K562 (cell line): ENCODE measurements around the gene TADA2A. TPM values are rescaled to one million over a fixed set of nuclear protein-coding genes. Genes with fewer than 3 reads are reported as not detected.

Experiments
- BHLHE40 ChIP-seq: IDR thresholded peaks from 2 replicates; pipeline ENCODE4 v1.6.1; 2011; ENCODE audit warnings: low read length, improper control_type of control experiment
- CREM ChIP-seq: IDR thresholded peaks from 2 replicates; pipeline ENCODE4 v1.6.1; 2014; ENCODE audit warnings: antibody characterized with exemption, low read depth
- DNMT1 ChIP-seq: fragments of 450-650 bp; IDR thresholded peaks from 2 replicates; pipeline ENCODE4 v1.6.1; 2016; ENCODE audit warnings: antibody characterized with exemption, mild to moderate bottlenecking
- EGR1 ChIP-seq: fragments of 450-650 bp; conservative IDR thresholded peaks from 2 replicates; pipeline ENCODE4 v1.6.1; 2017; ENCODE audit warnings: mild to moderate bottlenecking
- FIP1L1 ChIP-seq: fragments of 200-400 bp; formaldehyde crosslinking; IDR thresholded peaks from 2 replicates; pipeline ENCODE4 v1.6.1; 2018; ENCODE audit warnings: mild to moderate bottlenecking, low read depth, low read length; ENCODE audit not compliant: poor library complexity, severe bottlenecking
- NFXL1 ChIP-seq: fragments of 450-650 bp; formaldehyde crosslinking; IDR thresholded peaks from 2 replicates; pipeline ENCODE4 v1.4.0; 2021; ENCODE audit warnings: mild to moderate bottlenecking
- POLR2B ChIP-seq: fragments of 450-650 bp; IDR thresholded peaks from 2 replicates; pipeline ENCODE4 v1.6.1; 2018; ENCODE audit warnings: low read depth; ENCODE audit not compliant: partially characterized antibody
- POLR3A ChIP-seq: IDR thresholded peaks from 2 replicates; pipeline ENCODE4 v1.6.1; 2011; ENCODE audit warnings: borderline replicate concordance, mild to moderate bottlenecking, moderate library complexity; ENCODE audit not compliant: insufficient read length, insufficient read depth; ENCODE audit errors: extremely low read depth
- RBM34 ChIP-seq: fragments of 200-400 bp; formaldehyde crosslinking; IDR thresholded peaks from 2 replicates; pipeline ENCODE4 v1.6.1; 2018; ENCODE audit warnings: low read length, borderline replicate concordance; ENCODE audit not compliant: insufficient read depth
- SMARCA4 ChIP-seq: fragments of 450-650 bp; IDR thresholded peaks from 2 replicates; pipeline ENCODE4 v1.6.1; 2016
- STAT5A ChIP-seq: IDR thresholded peaks from 2 replicates; pipeline ENCODE4 v1.6.1; 2012; ENCODE audit warnings: low read length, inconsistent platforms, borderline replicate concordance
- ZNF282 ChIP-seq: sonication (generic); formaldehyde crosslinking; IDR thresholded peaks from 2 replicates; pipeline ENCODE4 v1.8.1; 2023; ENCODE audit warnings: missing genetic modification reagents
- ZNF347 ChIP-seq: fragments of 450-650 bp; formaldehyde crosslinking; IDR thresholded peaks from 2 replicates; pipeline ENCODE4 v1.4.0; 2020; ENCODE audit warnings: low read depth, mild to moderate bottlenecking, moderate library complexity
- ZNF699 ChIP-seq: fragments of 250-450 bp; sonication (Bioruptor Pico); IDR thresholded peaks from 2 replicates; pipeline ENCODE4 v1.8.0; 2021; ENCODE audit warnings: mild to moderate bottlenecking, moderate library complexity; ENCODE audit not compliant: insufficient replicate concordance
- polyA plus RNA-seq, 8 experiments: library from polyadenylated mRNA; depleted of rRNA in 4 of 8; stranded (reverse) in 5 of 8; unstranded in 3 of 8; fragments of >200 nt; fragmentation: Nextera tagmentation in 2 of 8; fragmentation: Illumina TruSeq in 1 of 8; extraction: Ambion mirVana in 2 of 8; extraction: Trizol in 1 of 8; gene quantifications; 2 replicates each; pipeline versions ENCODE4 v1.2.1 to v1.2.3, GENCODE V29; 2011 to 2014; ENCODE audit warnings: inconsistent platforms in 1 of 8, missing spikeins in 1 of 8
- total RNA-seq, 7 experiments: library from RNA; depleted of rRNA in 6 of 7; stranded (reverse); fragments of >200 nt in 6 of 7; fragmentation: Illumina TruSeq in 2 of 7; extraction: Trizol in 2 of 7; gene quantifications; 2 replicates each; pipeline versions ENCODE4 v1.2.1 to v1.2.3, GENCODE V29; 2011 to 2021; ENCODE audit warnings: low replicate concordance in 1 of 7
- TF ChIP-seq, protein P1 (sequence below), 2 experiments: fragments of 450-650 bp; conservative IDR thresholded peaks; 2 replicates each; pipeline ENCODE4 v1.6.1; 2017; ENCODE audit warnings: mild to moderate bottlenecking in 2 of 2, moderate library complexity in 2 of 2
- TF ChIP-seq, protein P2 (sequence below): sonication (generic); formaldehyde crosslinking; IDR thresholded peaks from 2 replicates; pipeline ENCODE4 v1.8.1; 2023; ENCODE audit warnings: mild to moderate bottlenecking, missing genetic modification reagents
- TF ChIP-seq, protein P3 (sequence below): fragments of 450-650 bp; IDR thresholded peaks from 2 replicates; pipeline ENCODE4 v1.7.1; 2018; ENCODE audit warnings: mild to moderate bottlenecking, low read depth; ENCODE audit not compliant: partially characterized antibody

The TADA2A gene
- total and polyA plus RNA-seq, 9 of the 15 experiments (the other 6 are each of a cell fraction or from before 2014, with no cell fraction given): 13.8 to 37.7 (median 25.0) TPM

DNA sequence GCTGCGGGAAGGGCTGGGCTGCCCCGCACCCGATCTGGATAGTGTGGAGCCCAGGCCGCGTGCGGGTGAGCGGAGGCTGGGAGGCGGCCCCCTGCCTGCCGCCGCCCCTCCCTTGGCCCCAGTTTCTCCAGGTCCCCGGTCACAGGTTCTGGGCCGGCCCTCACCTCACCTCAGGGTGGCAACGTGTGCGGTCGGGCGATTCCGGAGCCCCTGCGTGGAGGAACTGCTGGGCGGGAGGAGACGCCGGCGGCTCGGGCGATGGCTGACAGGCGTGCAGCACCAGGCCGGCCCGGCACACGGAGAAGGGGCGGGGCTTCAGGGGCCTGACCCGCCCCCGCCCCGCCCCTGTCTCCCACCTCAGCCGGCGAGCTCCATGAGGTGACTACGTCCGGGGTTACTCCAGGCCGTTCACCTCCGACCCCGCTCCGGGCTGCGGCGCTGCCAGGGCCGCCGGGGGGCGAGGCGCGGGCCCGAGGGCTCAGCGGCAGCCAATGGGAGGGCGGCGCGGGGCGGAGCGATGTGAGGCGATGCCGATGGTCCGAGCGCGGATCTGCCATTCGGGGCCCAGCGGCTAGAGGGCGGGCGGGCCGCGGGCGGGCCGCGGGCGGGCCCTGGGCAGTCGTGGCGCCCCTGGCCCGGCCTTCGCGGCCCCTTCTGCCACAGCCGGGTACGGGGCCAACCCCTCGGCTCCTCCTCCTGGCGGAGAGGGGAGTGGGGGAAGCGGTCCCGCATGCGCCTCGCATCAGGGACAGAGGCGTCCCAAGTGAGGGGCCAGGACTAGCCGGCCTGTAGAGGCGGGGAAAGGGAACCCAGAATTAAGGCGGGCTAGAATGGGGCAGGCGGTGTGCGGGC lies 47.6 kb upstream of the TADA2A start (continued):
- TF ChIP-seq EGR1: peak; percentile 47; the same call in 1 of the 2 replicates
- no peak for TF ChIP-seq SMARCA4
- no peak for TF ChIP-seq ZNF347 (CRISPR knock-in tag)
- TF ChIP-seq POLR3A: no peak
- no peak for TF ChIP-seq RBM34
- no peak for TF ChIP-seq DNMT1
- TF ChIP-seq NFXL1: no peak
- no peak for TF ChIP-seq ZNF282 (CRISPR knock-in tag)
- peak; percentile 28 for TF ChIP-seq FIP1L1
- no peak for TF ChIP-seq STAT5A
- no peak for TF ChIP-seq ZNF699
- TF ChIP-seq, protein P1, sequence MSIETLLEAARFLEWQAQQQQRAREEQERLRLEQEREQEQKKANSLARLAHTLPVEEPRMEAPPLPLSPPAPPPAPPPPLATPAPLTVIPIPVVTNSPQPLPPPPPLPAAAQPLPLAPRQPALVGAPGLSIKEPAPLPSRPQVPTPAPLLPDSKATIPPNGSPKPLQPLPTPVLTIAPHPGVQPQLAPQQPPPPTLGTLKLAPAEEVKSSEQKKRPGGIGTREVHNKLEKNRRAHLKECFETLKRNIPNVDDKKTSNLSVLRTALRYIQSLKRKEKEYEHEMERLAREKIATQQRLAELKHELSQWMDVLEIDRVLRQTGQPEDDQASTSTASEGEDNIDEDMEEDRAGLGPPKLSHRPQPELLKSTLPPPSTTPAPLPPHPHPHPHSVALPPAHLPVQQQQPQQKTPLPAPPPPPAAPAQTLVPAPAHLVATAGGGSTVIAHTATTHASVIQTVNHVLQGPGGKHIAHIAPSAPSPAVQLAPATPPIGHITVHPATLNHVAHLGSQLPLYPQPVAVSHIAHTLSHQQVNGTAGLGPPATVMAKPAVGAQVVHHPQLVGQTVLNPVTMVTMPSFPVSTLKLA (conservative IDR thresholded peaks at IDR 0.05): peak; percentile 88 to 96; a peak in 3 of 4 replicates
- 0 out of 2 replicates have a peak, but pooled peaks have one; percentile 29 for TF ChIP-seq CREM
- peak; percentile 50 for TF ChIP-seq POLR2B
- TF ChIP-seq, protein P2, sequence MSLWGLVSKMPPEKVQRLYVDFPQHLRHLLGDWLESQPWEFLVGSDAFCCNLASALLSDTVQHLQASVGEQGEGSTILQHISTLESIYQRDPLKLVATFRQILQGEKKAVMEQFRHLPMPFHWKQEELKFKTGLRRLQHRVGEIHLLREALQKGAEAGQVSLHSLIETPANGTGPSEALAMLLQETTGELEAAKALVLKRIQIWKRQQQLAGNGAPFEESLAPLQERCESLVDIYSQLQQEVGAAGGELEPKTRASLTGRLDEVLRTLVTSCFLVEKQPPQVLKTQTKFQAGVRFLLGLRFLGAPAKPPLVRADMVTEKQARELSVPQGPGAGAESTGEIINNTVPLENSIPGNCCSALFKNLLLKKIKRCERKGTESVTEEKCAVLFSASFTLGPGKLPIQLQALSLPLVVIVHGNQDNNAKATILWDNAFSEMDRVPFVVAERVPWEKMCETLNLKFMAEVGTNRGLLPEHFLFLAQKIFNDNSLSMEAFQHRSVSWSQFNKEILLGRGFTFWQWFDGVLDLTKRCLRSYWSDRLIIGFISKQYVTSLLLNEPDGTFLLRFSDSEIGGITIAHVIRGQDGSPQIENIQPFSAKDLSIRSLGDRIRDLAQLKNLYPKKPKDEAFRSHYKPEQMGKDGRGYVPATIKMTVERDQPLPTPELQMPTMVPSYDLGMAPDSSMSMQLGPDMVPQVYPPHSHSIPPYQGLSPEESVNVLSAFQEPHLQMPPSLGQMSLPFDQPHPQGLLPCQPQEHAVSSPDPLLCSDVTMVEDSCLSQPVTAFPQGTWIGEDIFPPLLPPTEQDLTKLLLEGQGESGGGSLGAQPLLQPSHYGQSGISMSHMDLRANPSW (CRISPR knock-in tag): no peak
- TF ChIP-seq, protein P3, sequence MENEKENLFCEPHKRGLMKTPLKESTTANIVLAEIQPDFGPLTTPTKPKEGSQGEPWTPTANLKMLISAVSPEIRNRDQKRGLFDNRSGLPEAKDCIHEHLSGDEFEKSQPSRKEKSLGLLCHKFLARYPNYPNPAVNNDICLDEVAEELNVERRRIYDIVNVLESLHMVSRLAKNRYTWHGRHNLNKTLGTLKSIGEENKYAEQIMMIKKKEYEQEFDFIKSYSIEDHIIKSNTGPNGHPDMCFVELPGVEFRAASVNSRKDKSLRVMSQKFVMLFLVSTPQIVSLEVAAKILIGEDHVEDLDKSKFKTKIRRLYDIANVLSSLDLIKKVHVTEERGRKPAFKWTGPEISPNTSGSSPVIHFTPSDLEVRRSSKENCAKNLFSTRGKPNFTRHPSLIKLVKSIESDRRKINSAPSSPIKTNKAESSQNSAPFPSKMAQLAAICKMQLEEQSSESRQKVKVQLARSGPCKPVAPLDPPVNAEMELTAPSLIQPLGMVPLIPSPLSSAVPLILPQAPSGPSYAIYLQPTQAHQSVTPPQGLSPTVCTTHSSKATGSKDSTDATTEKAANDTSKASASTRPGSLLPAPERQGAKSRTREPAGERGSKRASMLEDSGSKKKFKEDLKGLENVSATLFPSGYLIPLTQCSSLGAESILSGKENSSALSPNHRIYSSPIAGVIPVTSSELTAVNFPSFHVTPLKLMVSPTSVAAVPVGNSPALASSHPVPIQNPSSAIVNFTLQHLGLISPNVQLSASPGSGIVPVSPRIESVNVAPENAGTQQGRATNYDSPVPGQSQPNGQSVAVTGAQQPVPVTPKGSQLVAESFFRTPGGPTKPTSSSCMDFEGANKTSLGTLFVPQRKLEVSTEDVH: no peak
- TF ChIP-seq BHLHE40: 0 out of 2 replicates have a peak, but pooled peaks have one; percentile 1
